Nephron (organoid): ENCODE results near the gene HMGCS2.

ENCODE experiments used
- H3K27ac Mint-ChIP-seq, 3 experiments: 2 replicates each; pipeline ENCODE4 v1.8.0; 2020; ENCODE audit warnings: mixed read lengths in 3 of 3, mild to moderate bottlenecking in 2 of 3, moderate library complexity in 1 of 3
- H3K27me3 Mint-ChIP-seq: 2 replicates; pipeline ENCODE4 v1.8.0; 2021; ENCODE audit warnings: low read depth, mild to moderate bottlenecking, moderate library complexity, mixed read lengths
- H3K36me3 Mint-ChIP-seq: 2 replicates; pipeline ENCODE4 v1.8.0; 2020; ENCODE audit warnings: low read depth, mixed read lengths
- H3K4me1 Mint-ChIP-seq: 2 replicates; pipeline ENCODE4 v1.8.0; 2020; ENCODE audit warnings: mixed read lengths
- H3K4me3 Mint-ChIP-seq, 3 experiments: 2 replicates each; pipeline ENCODE4 v1.8.0; 2020; ENCODE audit warnings: mild to moderate bottlenecking in 3 of 3, mixed read lengths in 3 of 3, moderate library complexity in 2 of 3
- H3K9me3 Mint-ChIP-seq: 2 replicates; pipeline ENCODE4 v1.8.0; 2020; ENCODE audit warnings: mixed read lengths
- TF ChIP-seq, protein P1 (sequence below), 3 experiments: fragments of 200-600 bp; sonication (generic); IDR thresholded peaks; one replicate each; pipeline ENCODE4 v1.5.0; 2021; ENCODE audit warnings: antibody characterized with exemption in 3 of 3; ENCODE audit not compliant: unreplicated experiment in 3 of 3

HMGCS2 gene

DNA sequence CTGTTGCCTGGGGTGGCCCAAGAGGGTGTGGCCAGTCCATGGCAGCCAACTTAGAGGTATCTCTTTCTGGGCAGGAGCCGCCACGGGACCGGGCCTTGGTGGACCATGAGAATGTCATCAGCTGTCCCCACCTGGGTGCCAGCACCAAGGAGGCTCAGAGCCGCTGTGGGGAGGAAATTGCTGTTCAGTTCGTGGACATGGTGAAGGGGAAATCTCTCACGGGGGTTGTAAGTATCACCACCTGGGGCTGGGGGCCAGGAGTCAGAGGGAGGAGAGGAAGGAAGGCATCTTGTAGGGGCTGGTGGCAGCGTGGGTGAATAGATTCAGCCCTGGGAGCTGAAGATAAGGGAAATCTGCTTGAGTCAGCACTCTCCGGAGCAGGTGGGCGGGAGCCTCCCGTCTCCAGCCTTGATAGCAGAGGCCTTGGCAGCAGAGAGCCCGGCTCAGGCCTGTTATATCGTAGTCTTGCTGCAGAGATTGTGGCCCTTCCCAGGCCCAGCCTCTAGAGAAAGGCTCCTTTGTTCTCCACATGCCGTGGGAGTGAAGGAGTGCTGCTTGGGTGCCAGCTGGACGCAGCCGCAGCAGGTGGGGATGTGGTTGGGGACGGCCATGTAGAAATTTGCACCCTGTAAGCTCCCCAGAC, 31.5 kb downstream of the HMGCS2 start:
- peaks cover 59% of the 10 kb centered on the region for H3K4me1 Mint-ChIP-seq
- H3K27ac Mint-ChIP-seq, result peak overlapping the region; percentile 65 to 96 (median 81)
- no peaks in the 10 kb centered on the region for H3K27me3 Mint-ChIP-seq
- peak overlapping the region in 1 of 3 experiments; percentile 8 for H3K4me3 Mint-ChIP-seq
- TF ChIP-seq, protein P1, sequence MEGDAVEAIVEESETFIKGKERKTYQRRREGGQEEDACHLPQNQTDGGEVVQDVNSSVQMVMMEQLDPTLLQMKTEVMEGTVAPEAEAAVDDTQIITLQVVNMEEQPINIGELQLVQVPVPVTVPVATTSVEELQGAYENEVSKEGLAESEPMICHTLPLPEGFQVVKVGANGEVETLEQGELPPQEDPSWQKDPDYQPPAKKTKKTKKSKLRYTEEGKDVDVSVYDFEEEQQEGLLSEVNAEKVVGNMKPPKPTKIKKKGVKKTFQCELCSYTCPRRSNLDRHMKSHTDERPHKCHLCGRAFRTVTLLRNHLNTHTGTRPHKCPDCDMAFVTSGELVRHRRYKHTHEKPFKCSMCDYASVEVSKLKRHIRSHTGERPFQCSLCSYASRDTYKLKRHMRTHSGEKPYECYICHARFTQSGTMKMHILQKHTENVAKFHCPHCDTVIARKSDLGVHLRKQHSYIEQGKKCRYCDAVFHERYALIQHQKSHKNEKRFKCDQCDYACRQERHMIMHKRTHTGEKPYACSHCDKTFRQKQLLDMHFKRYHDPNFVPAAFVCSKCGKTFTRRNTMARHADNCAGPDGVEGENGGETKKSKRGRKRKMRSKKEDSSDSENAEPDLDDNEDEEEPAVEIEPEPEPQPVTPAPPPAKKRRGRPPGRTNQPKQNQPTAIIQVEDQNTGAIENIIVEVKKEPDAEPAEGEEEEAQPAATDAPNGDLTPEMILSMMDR (IDR thresholded peaks at IDR 0.05; ENCODE audit: unreplicated experiment in 3 of 3), result no peak
- H3K36me3 Mint-ChIP-seq, result peaks cover 67% of the 10 kb centered on the region
- no peaks in the 10 kb centered on the region for H3K9me3 Mint-ChIP-seq

DNA sequence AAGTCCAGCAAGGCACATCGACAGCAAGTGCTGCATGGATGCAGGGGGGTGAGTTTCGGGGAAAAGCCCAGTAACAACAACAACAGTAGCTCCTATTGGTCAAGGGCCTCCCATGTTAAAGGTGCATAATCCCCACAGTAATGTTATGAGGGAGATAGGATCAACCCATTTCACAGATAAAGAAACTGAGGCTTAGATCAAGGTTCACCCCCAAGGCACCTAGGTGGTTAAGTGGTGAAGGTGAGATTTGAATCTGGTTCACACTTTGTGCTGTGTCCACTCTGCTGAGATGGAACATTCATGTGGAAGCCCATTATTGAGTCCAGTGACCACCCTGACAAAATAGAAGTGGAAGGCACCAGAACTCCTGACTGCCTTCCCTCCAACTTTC, 32.1 kb downstream of the HMGCS2 start:
- peak overlapping the region; percentile 42 to 81 (median 70) for H3K27ac Mint-ChIP-seq
- H3K36me3 Mint-ChIP-seq, result peaks cover 66% of the 10 kb centered on the region
- peaks cover 56% of the 10 kb centered on the region for H3K4me1 Mint-ChIP-seq
- TF ChIP-seq, protein P1 (IDR thresholded peaks at IDR 0.05; ENCODE audit: unreplicated experiment in 3 of 3), result no peak
- H3K9me3 Mint-ChIP-seq, result no peaks in the 10 kb centered on the region
- no peaks in the 10 kb centered on the region for H3K27me3 Mint-ChIP-seq
- H3K4me3 Mint-ChIP-seq, result no peak overlapping the region

DNA sequence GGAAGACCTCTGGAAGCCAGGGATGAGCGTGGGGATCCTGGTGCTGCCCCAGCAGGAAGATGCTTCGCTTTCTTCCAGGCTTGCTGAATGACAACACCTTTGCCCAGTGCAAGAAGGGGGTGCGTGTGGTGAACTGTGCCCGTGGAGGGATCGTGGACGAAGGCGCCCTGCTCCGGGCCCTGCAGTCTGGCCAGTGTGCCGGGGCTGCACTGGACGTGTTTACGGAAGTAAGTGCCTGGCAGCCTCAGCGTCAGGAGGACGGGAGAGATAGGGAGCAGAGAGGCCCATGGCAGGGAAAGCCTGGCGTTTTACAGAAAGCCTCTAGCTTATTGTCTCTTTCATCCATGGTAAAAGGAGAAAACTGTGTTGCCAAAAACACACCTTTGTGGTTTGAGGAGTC, 33.5 kb downstream of the HMGCS2 start:
- peak overlapping the region; percentile 34 to 80 (median 52) for H3K27ac Mint-ChIP-seq
- peaks cover 70% of the 10 kb centered on the region for H3K36me3 Mint-ChIP-seq
- no peaks in the 10 kb centered on the region for H3K9me3 Mint-ChIP-seq
- peaks cover 47% of the 10 kb centered on the region for H3K4me1 Mint-ChIP-seq
- H3K27me3 Mint-ChIP-seq, result no peaks in the 10 kb centered on the region
- TF ChIP-seq, protein P1 (IDR thresholded peaks at IDR 0.05; ENCODE audit: unreplicated experiment in 3 of 3), result no peak
- H3K4me3 Mint-ChIP-seq, result peak overlapping the region in 1 of 3 experiments; percentile 8

DNA sequence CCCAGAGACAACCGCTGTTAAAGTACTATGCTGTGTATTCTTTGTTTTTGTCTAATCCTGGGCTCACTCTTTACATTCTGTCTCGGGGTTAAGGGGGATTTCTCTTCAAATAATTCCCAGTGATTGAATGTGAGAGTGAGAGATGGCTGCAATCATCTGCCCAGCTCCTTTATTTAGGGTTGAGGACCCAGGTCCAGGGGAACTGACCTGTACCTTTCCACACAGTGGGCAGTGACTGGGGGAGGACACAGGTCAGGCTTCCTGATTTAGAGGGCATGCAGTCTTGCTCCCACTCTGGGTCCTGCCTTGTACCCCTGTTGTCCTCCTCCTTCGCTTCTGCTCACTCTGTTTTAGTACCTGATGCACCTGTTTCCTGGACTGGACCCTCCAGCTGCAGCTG, 35.0 kb downstream of the HMGCS2 start:
- H3K4me1 Mint-ChIP-seq, result peaks cover 32% of the 10 kb centered on the region
- TF ChIP-seq, protein P1 (IDR thresholded peaks at IDR 0.05; ENCODE audit: unreplicated experiment in 3 of 3), result no peak
- no peaks in the 10 kb centered on the region for H3K27me3 Mint-ChIP-seq
- peaks cover 79% of the 10 kb centered on the region for H3K36me3 Mint-ChIP-seq
- H3K4me3 Mint-ChIP-seq, result no peak overlapping the region
- no peaks in the 10 kb centered on the region for H3K9me3 Mint-ChIP-seq
- no peak overlapping the region for H3K27ac Mint-ChIP-seq

DNA sequence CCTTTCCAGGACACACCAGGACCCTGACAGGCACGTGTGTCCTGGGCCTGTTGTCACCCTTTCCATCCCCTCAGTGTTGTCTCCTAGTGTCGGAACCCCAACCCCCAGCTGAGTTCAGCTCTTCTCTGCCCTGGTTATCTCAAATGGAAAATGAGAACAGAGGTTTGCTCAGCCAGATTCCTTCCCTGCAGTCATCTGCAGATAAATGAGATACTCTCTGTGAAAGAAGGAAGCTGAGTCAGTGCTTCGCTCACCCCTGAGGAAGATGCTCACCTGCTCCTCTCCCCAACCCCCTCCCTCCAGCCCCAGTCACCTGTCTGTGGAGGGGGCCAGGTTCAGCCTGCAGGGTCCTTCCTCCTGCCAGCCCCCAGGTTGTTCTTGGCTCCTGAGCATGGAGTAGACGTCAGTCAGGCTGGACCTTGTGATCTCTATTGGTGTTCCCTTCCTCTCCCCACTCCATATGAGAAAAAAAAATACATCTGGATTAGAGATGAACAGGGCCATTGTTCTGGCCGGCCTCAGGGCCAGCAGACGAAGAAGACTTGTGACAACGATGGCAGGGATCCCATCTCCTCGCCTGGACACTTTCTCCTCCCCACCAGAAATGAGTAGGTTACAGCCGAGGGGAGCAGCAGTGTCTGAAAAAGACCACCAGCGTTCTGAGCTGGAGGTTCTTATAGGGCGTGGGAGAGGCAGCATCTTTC, 36.1 kb downstream of the HMGCS2 start:
- no peaks in the 10 kb centered on the region for H3K9me3 Mint-ChIP-seq
- H3K36me3 Mint-ChIP-seq, result peaks cover 84% of the 10 kb centered on the region
- H3K27ac Mint-ChIP-seq, result no peak overlapping the region
- peaks cover 21% of the 10 kb centered on the region for H3K4me1 Mint-ChIP-seq
- TF ChIP-seq, protein P1 (IDR thresholded peaks at IDR 0.05; ENCODE audit: unreplicated experiment in 3 of 3), result no peak
- no peaks in the 10 kb centered on the region for H3K27me3 Mint-ChIP-seq
- no peak overlapping the region for H3K4me3 Mint-ChIP-seq
